Activated CD4-positive, alpha-beta T cell treated with anti-CD3 and anti-CD28 coated beads, Interleukin-2, amount 10 ng/mL, durations not matched to agents 7 days and 5 days (primary cell): Measurements from ENCODE around the gene NUSAP1. TPM values are rescaled to one million over a fixed set of nuclear protein-coding genes. Genes with fewer than 3 reads are reported as not detected.
"Not testable (repeated sequence)": the region's sequence is repeated elsewhere in the genome, so short reads cannot be mapped to it uniquely, and the experiment has no call there.

Experiments used
- CTCF ChIA-PET: fragments of 350-600 bp; sonication (Branson Sonifier 250); formaldehyde crosslinking; loops from one replicate; lab custom pipeline; 2021; ENCODE audit warnings: antibody characterized with exemption; lab: Charles Lee
- POLR2A ChIA-PET: fragments of 350-600 bp; sonication (Branson Sonifier 250); formaldehyde crosslinking; loops from one replicate; lab custom pipeline; 2021; ENCODE audit warnings: antibody characterized with exemption; lab: Charles Lee
- DNase-seq: peaks from one replicate; pipeline ENCODE4 v3.0.0-alpha.2; 2020
- H3K27ac Mint-ChIP-seq: one replicate; pipeline ENCODE4 v1.8.0; 2021; ENCODE audit warnings: mild to moderate bottlenecking, moderate library complexity, mixed read lengths
- H3K27me3 Mint-ChIP-seq: one replicate; pipeline ENCODE4 v1.8.0; 2021; ENCODE audit warnings: mixed read lengths
- H3K36me3 Mint-ChIP-seq: one replicate; pipeline ENCODE4 v1.8.0; 2021; ENCODE audit warnings: low read depth, mixed read lengths
- H3K4me1 Mint-ChIP-seq: one replicate; pipeline ENCODE4 v1.8.0; 2021; ENCODE audit warnings: mixed read lengths
- H3K4me3 Mint-ChIP-seq: one replicate; pipeline ENCODE4 v1.8.0; 2021; ENCODE audit warnings: mild to moderate bottlenecking, moderate library complexity, mixed read lengths
- H3K9me3 Mint-ChIP-seq: one replicate; pipeline ENCODE4 v1.8.0; 2021; ENCODE audit warnings: mixed read lengths
- total RNA-seq, 2 experiments: library from RNA; stranded (reverse); gene quantifications; one replicate each; pipeline ENCODE4 v1.2.3, GENCODE V29; 2021

The NUSAP1 gene
- total RNA-seq, 2 experiments from 2014 or later: 310 to 336 TPM

DNA sequence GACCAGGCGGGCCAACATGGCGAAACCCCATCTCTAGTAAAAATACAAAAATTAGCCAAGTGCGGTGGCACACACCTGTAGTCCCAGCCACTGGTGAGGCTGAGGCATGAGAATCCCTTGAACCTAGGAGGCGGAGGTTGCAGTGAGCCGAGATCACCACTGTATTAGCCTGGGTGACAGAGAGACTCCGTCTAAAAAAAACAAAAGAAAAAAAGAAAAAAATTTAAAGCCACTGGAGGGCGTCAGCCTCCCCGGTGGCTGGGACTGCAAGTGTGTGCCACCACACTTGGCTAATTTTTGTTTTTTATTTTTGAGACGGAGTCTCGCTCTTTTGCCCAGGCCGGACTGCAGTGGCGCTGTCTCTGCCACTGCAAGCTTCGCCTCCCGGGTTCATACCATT is 92.1 kb downstream of the NUSAP1 start:
- CTCF ChIA-PET: no interaction called here
- DNase-seq: no peak
- H3K4me3 Mint-ChIP-seq: peak overlapping the region; percentile 26
- H3K4me1 Mint-ChIP-seq: peaks cover 42% of the 10 kb centered on the region
- H3K27me3 Mint-ChIP-seq: no peaks in the 10 kb centered on the region
- H3K36me3 Mint-ChIP-seq: peaks cover 11% of the 10 kb centered on the region
- POLR2A ChIA-PET: no interaction called here
- H3K9me3 Mint-ChIP-seq: no peaks in the 10 kb centered on the region
- peak overlapping the region; percentile 83 for H3K27ac Mint-ChIP-seq

- H3K36me3 Mint-ChIP-seq: peaks cover 11% of the 10 kb centered on the region
- H3K27me3 Mint-ChIP-seq, DNase-seq, H3K27ac Mint-ChIP-seq, H3K4me3 Mint-ChIP-seq, POLR2A ChIA-PET, CTCF ChIA-PET, H3K9me3 Mint-ChIP-seq: not testable (repeated sequence)
- H3K4me1 Mint-ChIP-seq: peaks cover 38% of the 10 kb centered on the region
Measured at GRCh38 chr15:41425907-41426306, 93.2 kb downstream of the NUSAP1 start.

GRCh38 chr15:41429003-41429890 is 96.6 kb downstream of the NUSAP1 start:
- H3K36me3 Mint-ChIP-seq: peaks cover 7% of the 10 kb centered on the region

More at GRCh38 chr15:41429003-41429890, 96.6 kb downstream of the NUSAP1 start:
- ChIA-PET POLR2A (no interaction called here), CTCF (interaction anchor here (0.6 to 3.1 kb wide), 12 partner anchors 10 to 1824 kb away, joined by 3 to 8 read pairs (median 4); no protein-coding TSS in a partner anchor)
- no peaks in the 10 kb centered on the region for H3K9me3 Mint-ChIP-seq
- H3K27me3 Mint-ChIP-seq: no peaks in the 10 kb centered on the region
- peak overlapping the region; percentile 23 for H3K4me3 Mint-ChIP-seq
- peak; percentile 22 for DNase-seq
- H3K27ac Mint-ChIP-seq: peak overlapping the region; percentile 90
- peaks cover 27% of the 10 kb centered on the region for H3K4me1 Mint-ChIP-seq

Other genes starting within 250 kb of the NUSAP1 start
- 10 to 100 TPM; 24.5 to 26.2 TPM for gene INO80, start 216.6 kb upstream of the NUSAP1 start, total RNA-seq
- not detected for gene EXD1, start 102.1 kb upstream of the NUSAP1 start, total RNA-seq
- 10 to 100 TPM; 59.2 to 61.1 TPM for gene CHP1, start 101.6 kb upstream of the NUSAP1 start, total RNA-seq
- gene OIP5, start 290 bp upstream of the NUSAP1 start, total RNA-seq: 10 to 100 TPM; 18.9 to 21.9 TPM
- gene NDUFAF1, start 69.6 kb downstream of the NUSAP1 start, total RNA-seq: 10 to 100 TPM; 13.4 to 14.7 TPM
- gene RTF1, start 84.2 kb downstream of the NUSAP1 start, total RNA-seq: 10 to 100 TPM; 40.4 to 45.7 TPM
- gene ITPKA, start 161.0 kb downstream of the NUSAP1 start, total RNA-seq: under 1 TPM in 1 of 2 experiments, not detected in 1; 0.35 TPM
- 1 to 10 TPM in 1 of 2 experiments, under 1 TPM in 1; 0.87 to 1.1 TPM for gene LTK, start 180.9 kb downstream of the NUSAP1 start, total RNA-seq
- 10 to 100 TPM; 33.8 to 36.3 TPM for gene RPAP1, start 211.4 kb downstream of the NUSAP1 start, total RNA-seq
- gene TYRO3, start 226.3 kb downstream of the NUSAP1 start, total RNA-seq: 1 to 10 TPM; 1.1 to 1.9 TPM